Measurements from ENCODE around the gene HACD2. TPM values are rescaled to one million over a fixed set of nuclear protein-coding genes. Genes with fewer than 3 reads are reported as not detected.

The HACD2 gene
- total RNA-seq, 2 experiments from 2014 or later, result 12.1 to 13.3 TPM

GRCh38 chr3:123611082-123611481 is 26.2 kb upstream of the HACD2 start:
- CTCF ChIA-PET, result no interaction called here

GRCh38 chr3:123610331-123610730 is 25.5 kb upstream of the HACD2 start:
- Histone ChIP-seq H3K4me1 (ENCODE audit: insufficient read depth, low read length) (no peaks in the 10 kb centered on the region), H3K27me3 (ENCODE audit: control insufficient read depth in 1 of 2, insufficient read depth in 2 of 2, low read length in 2 of 2) (no peaks in the 10 kb centered on the region), H3K36me3 (ENCODE audit: insufficient read depth, low read length) (no peaks in the 10 kb centered on the region), H3K9me3 (ENCODE audit: control insufficient read depth in 1 of 2, insufficient read depth in 1 of 2, low read length in 2 of 2) (no peaks in the 10 kb centered on the region), H3K27ac (ENCODE audit: low read depth in 1 of 2, low read length in 2 of 2) (no peak overlapping the region), H3K4me3 (ENCODE audit: low read length) (no peak overlapping the region)
- Mint-ChIP-seq H3K4me1 (ENCODE audit: low read depth) (no peaks in the 10 kb centered on the region), H3K4me3 (no peak overlapping the region), H3K36me3 (ENCODE audit: low read depth) (peaks cover 23% of the 10 kb centered on the region), H3K27me3 (no peaks in the 10 kb centered on the region), H3K27ac (no peak overlapping the region), H3K9me3 (no peaks in the 10 kb centered on the region)
- POLR2A ChIA-PET, result no interaction called here
- CTCF ChIA-PET, result no interaction called here
- ATAC-seq (ENCODE audit: poor library complexity) (no peak), DNase-seq (no peak)
- intact Hi-C loops (cut with DNase I, micrococcal nuclease), result no loop called here
- TF ChIP-seq CTCF (IDR thresholded peaks at IDR 0.05), result no peak

More at GRCh38 chr3:123611082-123611481, 26.2 kb upstream of the HACD2 start:
- Mint-ChIP-seq H3K4me3 (no peak overlapping the region), H3K27ac (no peak overlapping the region), H3K4me1 (ENCODE audit: low read depth) (no peaks in the 10 kb centered on the region), H3K27me3 (no peaks in the 10 kb centered on the region), H3K9me3 (no peaks in the 10 kb centered on the region), H3K36me3 (ENCODE audit: low read depth) (peaks cover 20% of the 10 kb centered on the region)
- Histone ChIP-seq H3K9me3 (ENCODE audit: control insufficient read depth in 1 of 2, insufficient read depth in 1 of 2, low read length in 2 of 2) (no peaks in the 10 kb centered on the region), H3K4me3 (ENCODE audit: low read length) (no peak overlapping the region), H3K36me3 (ENCODE audit: insufficient read depth, low read length) (no peaks in the 10 kb centered on the region), H3K4me1 (ENCODE audit: insufficient read depth, low read length) (no peaks in the 10 kb centered on the region), H3K27me3 (ENCODE audit: control insufficient read depth in 1 of 2, insufficient read depth in 2 of 2, low read length in 2 of 2) (no peaks in the 10 kb centered on the region), H3K27ac (ENCODE audit: low read depth in 1 of 2, low read length in 2 of 2) (no peak overlapping the region)
- ATAC-seq (ENCODE audit: poor library complexity), result no peak
- POLR2A ChIA-PET, result no interaction called here
- intact Hi-C loops (cut with DNase I, micrococcal nuclease), result no loop called here
- no peak for TF ChIP-seq CTCF (IDR thresholded peaks at IDR 0.05)
- DNase-seq, result no peak

GRCh38 chr3:123609063-123609462 is 24.2 kb upstream of the HACD2 start:
- Histone ChIP-seq H3K36me3 (ENCODE audit: insufficient read depth, low read length) (no peaks in the 10 kb centered on the region), H3K27me3 (ENCODE audit: control insufficient read depth in 1 of 2, insufficient read depth in 2 of 2, low read length in 2 of 2) (no peaks in the 10 kb centered on the region), H3K4me1 (ENCODE audit: insufficient read depth, low read length) (no peaks in the 10 kb centered on the region), H3K9me3 (ENCODE audit: control insufficient read depth in 1 of 2, insufficient read depth in 1 of 2, low read length in 2 of 2) (no peaks in the 10 kb centered on the region), H3K4me3 (ENCODE audit: low read length) (no peak overlapping the region), H3K27ac (ENCODE audit: low read depth in 1 of 2, low read length in 2 of 2) (no peak overlapping the region)
- no peak for TF ChIP-seq CTCF (IDR thresholded peaks at IDR 0.05)
- Mint-ChIP-seq H3K36me3 (ENCODE audit: low read depth) (peaks cover 23% of the 10 kb centered on the region), H3K27me3 (no peaks in the 10 kb centered on the region), H3K9me3 (no peaks in the 10 kb centered on the region), H3K4me3 (no peak overlapping the region), H3K4me1 (ENCODE audit: low read depth) (no peaks in the 10 kb centered on the region), H3K27ac (no peak overlapping the region)
- DNase-seq (no peak), ATAC-seq (ENCODE audit: poor library complexity) (no peak)
- intact Hi-C loops (cut with DNase I, micrococcal nuclease), result no loop called here
- ChIA-PET CTCF (no interaction called here), POLR2A (no interaction called here)

Measured in CD4-positive, alpha-beta T cell (primary cell).